GM03348 (cell line): Measurements from ENCODE around the gene C10orf90.
"Not testable (repeated sequence)": the region's sequence is repeated elsewhere in the genome, so short reads cannot be mapped to it uniquely, and the experiment has no call there.

Experiments
- DNase-seq: peaks from one replicate; pipeline ENCODE4 v3.0.0; 2012; ENCODE audit warnings: low spot score

C10orf90 gene

GRCh38 chr10:126391192-126391885 lies 279.2 kb downstream of the C10orf90 start:
- DNase-seq, result peak; percentile 46

GRCh38 chr10:126390324-126390723 lies 280.2 kb downstream of the C10orf90 start:
- no peak for DNase-seq

GRCh38 chr10:126387931-126388911 lies 282.3 kb downstream of the C10orf90 start, which contains the start of gene ADAM12:
Gene ADAM12, minus strand, starts transcription at chr10:126388477. Its CDS starts 332 bp downstream, at chr10:126388145.
- peak; percentile 73 for DNase-seq

GRCh38 chr10:126387041-126387921 lies 283.2 kb downstream of the C10orf90 start:
- peak; percentile 79 for DNase-seq

GRCh38 chr10:126384269-126384873 lies 286.1 kb downstream of the C10orf90 start:
- peak; percentile 71 for DNase-seq

- no peak for DNase-seq
These were observed 290.0 kb downstream of the C10orf90 start for GRCh38 chr10:126380352-126381076.

- not testable (repeated sequence) for DNase-seq
These were observed 291.3 kb downstream of the C10orf90 start for GRCh38 chr10:126379166-126379565.

- peak; percentile 20 for DNase-seq
These were observed 293.5 kb downstream of the C10orf90 start for GRCh38 chr10:126376956-126377355.

GRCh38 chr10:126375926-126376554 lies 294.5 kb downstream of the C10orf90 start:
- DNase-seq, result no peak

- DNase-seq, result no peak
These were observed 295.2 kb downstream of the C10orf90 start for GRCh38 chr10:126375299-126375698.
